Endodermal cell (in vitro differentiated cells): Measurements from ENCODE around the gene SLFN11. TPM values are rescaled to one million over a fixed set of nuclear protein-coding genes. Genes with fewer than 3 reads are reported as not detected.

ENCODE experiments used
- DNase-seq: peaks from one replicate; pipeline ENCODE4 v3.0.0-alpha.2; 2017
- H3K27ac ChIP-seq: 2 replicates; pipeline ENCODE4 v1.5.1; 2013; ENCODE audit warnings: mild to moderate bottlenecking, low read depth, low read length, moderate library complexity
- H3K27me3 ChIP-seq: 2 replicates; pipeline ENCODE4 v1.6.1; 2013; ENCODE audit warnings: mild to moderate bottlenecking, low read length, moderate library complexity; ENCODE audit not compliant: insufficient read depth, control insufficient read depth, poor library complexity, severe bottlenecking
- H3K36me3 ChIP-seq: 2 replicates; pipeline ENCODE4 v1.7.0; 2013; ENCODE audit warnings: mild to moderate bottlenecking, low read length, moderate library complexity; ENCODE audit not compliant: control insufficient read depth, insufficient read depth
- H3K4me1 ChIP-seq: one replicate; pipeline ENCODE4 v1.7.0; 2013; ENCODE audit warnings: low read length; ENCODE audit not compliant: control insufficient read depth, insufficient read depth
- H3K4me3 ChIP-seq: 2 replicates; pipeline ENCODE4 v1.5.1; 2013; ENCODE audit warnings: mild to moderate bottlenecking, low read length, moderate library complexity
- H3K9ac ChIP-seq: 2 replicates; pipeline ENCODE4 v1.6.1; 2013; ENCODE audit warnings: mild to moderate bottlenecking, low read length, moderate library complexity; ENCODE audit not compliant: poor library complexity, severe bottlenecking; ENCODE audit errors: extremely low read depth
- H3K9me3 ChIP-seq: 2 replicates; pipeline ENCODE4 v1.6.1; 2013; ENCODE audit warnings: mild to moderate bottlenecking, low read length, moderate library complexity; ENCODE audit not compliant: control insufficient read depth
- H3K27ac Mint-ChIP-seq: 2 replicates; pipeline ENCODE4 v1.8.0; 2020; ENCODE audit warnings: mixed read lengths
- H3K27me3 Mint-ChIP-seq: 2 replicates; pipeline ENCODE4 v1.8.0; 2021; ENCODE audit warnings: mild to moderate bottlenecking, mixed read lengths; ENCODE audit not compliant: insufficient read depth
- H3K36me3 Mint-ChIP-seq: 2 replicates; pipeline ENCODE4 v1.8.0; 2020; ENCODE audit warnings: low read depth, mixed read lengths
- H3K4me1 Mint-ChIP-seq: 2 replicates; pipeline ENCODE4 v1.8.0; 2020; ENCODE audit warnings: mixed read lengths
- H3K4me3 Mint-ChIP-seq: 2 replicates; pipeline ENCODE4 v1.8.0; 2020; ENCODE audit warnings: mild to moderate bottlenecking, moderate library complexity, mixed read lengths
- H3K9me3 Mint-ChIP-seq: 2 replicates; pipeline ENCODE4 v1.8.0; 2020; ENCODE audit warnings: mild to moderate bottlenecking, mixed read lengths
- CTCF ChIP-seq: fragments of 200-600 bp; sonication (generic); conservative IDR thresholded peaks from 2 replicates; pipeline ENCODE4 v1.5.0; 2021; ENCODE audit warnings: antibody characterized with exemption, mild to moderate bottlenecking
- WGBS, 2 experiments: methylation state at CpG; one replicate each; pipeline versions ENCODE4 v1.1.5 to v1.1.7; 2013; ENCODE audit warnings: missing lambda C conversion rate in 2 of 2, mixed read lengths in 1 of 2; ENCODE audit not compliant: insufficient coverage in 1 of 2, insufficient read length in 1 of 2; 5-methylcytosine and 5-hydroxymethylcytosine counted together
- total RNA-seq, 2 donors: library from RNA; stranded (reverse); fragmentation: NEBNext Ultra II Directional in 1 of 2; extraction: Animal tissue kit (Norgen Biotek cat#: 25700) in 1 of 2; gene quantifications; 2 replicates in 1 of 2; 3 replicates in 1 of 2; pipeline ENCODE4 v1.2.1, GENCODE V29; 2021

Gene SLFN11
- total RNA-seq, 2 donors from 2014 or later: 0.31 to 0.71 TPM

- Histone ChIP-seq H3K4me1 (no peaks in the 10 kb centered on the region), H3K27ac (no peak overlapping the region), H3K27me3 (peaks cover 16% of the 10 kb centered on the region), H3K4me3 (no peak overlapping the region), H3K9me3 (peaks cover 4% of the 10 kb centered on the region), H3K36me3 (no peaks in the 10 kb centered on the region), H3K9ac (no peak overlapping the region)
- DNase-seq: no peak
- Mint-ChIP-seq H3K27me3 (peaks cover 58% of the 10 kb centered on the region), H3K9me3 (peaks cover 20% of the 10 kb centered on the region), H3K36me3 (no peaks in the 10 kb centered on the region), H3K4me3 (no peak overlapping the region), H3K27ac (no peak overlapping the region), H3K4me1 (no peaks in the 10 kb centered on the region)
- WGBS, 2 experiments: 77 to 93% methylated on average over 3 of the region's 3 CpGs
- no peak for TF ChIP-seq CTCF
These were observed 29.2 kb downstream of the SLFN11 start for GRCh38 chr17:35344262-35344661.

GRCh38 chr17:35342276-35342675, 31.1 kb downstream of the SLFN11 start:
- no peak for DNase-seq
- no peak overlapping the region for H3K9ac ChIP-seq
- H3K4me1 ChIP-seq: no peaks in the 10 kb centered on the region
- peaks cover 16% of the 10 kb centered on the region for H3K27me3 ChIP-seq
- peaks cover 4% of the 10 kb centered on the region for H3K9me3 ChIP-seq
- no peaks in the 10 kb centered on the region for H3K36me3 Mint-ChIP-seq
- no peak for TF ChIP-seq CTCF
- no peak overlapping the region for H3K27ac ChIP-seq
- peaks cover 20% of the 10 kb centered on the region for H3K9me3 Mint-ChIP-seq
- no peak overlapping the region for H3K4me3 Mint-ChIP-seq
- no peak overlapping the region for H3K4me3 ChIP-seq
- H3K4me1 Mint-ChIP-seq: no peaks in the 10 kb centered on the region
- peaks cover 52% of the 10 kb centered on the region for H3K27me3 Mint-ChIP-seq
- no peak overlapping the region for H3K27ac Mint-ChIP-seq
- H3K36me3 ChIP-seq: no peaks in the 10 kb centered on the region

- Mint-ChIP-seq H3K27me3 (peaks cover 44% of the 10 kb centered on the region), H3K4me3 (no peak overlapping the region), H3K4me1 (no peaks in the 10 kb centered on the region), H3K9me3 (peaks cover 20% of the 10 kb centered on the region), H3K27ac (no peak overlapping the region), H3K36me3 (no peaks in the 10 kb centered on the region)
- Histone ChIP-seq H3K4me1 (no peaks in the 10 kb centered on the region), H3K36me3 (no peaks in the 10 kb centered on the region), H3K9ac (no peak overlapping the region), H3K27ac (no peak overlapping the region), H3K4me3 (no peak overlapping the region), H3K27me3 (peaks cover 16% of the 10 kb centered on the region), H3K9me3 (peaks cover 4% of the 10 kb centered on the region)
- WGBS, 2 experiments: 85 to 91% methylated on average over 4 to 5 of the region's 5 CpGs
- TF ChIP-seq CTCF: no peak
- DNase-seq: no peak
These were observed 31.9 kb downstream of the SLFN11 start for GRCh38 chr17:35341411-35341992.
